GM10266 (cell line): ENCODE results near the gene TNXB.

ENCODE experiments used
- DNase-seq: peaks from one replicate; pipeline ENCODE4 v3.0.0; 2012; ENCODE audit errors: extremely low spot score
- TF ChIP-seq, protein P1 (sequence below): IDR thresholded peaks from 2 replicates; pipeline ENCODE4 v1.5.1; 2012; ENCODE audit warnings: mild to moderate bottlenecking, low read depth; ENCODE audit not compliant: control insufficient read depth, insufficient read depth; ENCODE audit errors: missing control alignments

The TNXB gene

DNA sequence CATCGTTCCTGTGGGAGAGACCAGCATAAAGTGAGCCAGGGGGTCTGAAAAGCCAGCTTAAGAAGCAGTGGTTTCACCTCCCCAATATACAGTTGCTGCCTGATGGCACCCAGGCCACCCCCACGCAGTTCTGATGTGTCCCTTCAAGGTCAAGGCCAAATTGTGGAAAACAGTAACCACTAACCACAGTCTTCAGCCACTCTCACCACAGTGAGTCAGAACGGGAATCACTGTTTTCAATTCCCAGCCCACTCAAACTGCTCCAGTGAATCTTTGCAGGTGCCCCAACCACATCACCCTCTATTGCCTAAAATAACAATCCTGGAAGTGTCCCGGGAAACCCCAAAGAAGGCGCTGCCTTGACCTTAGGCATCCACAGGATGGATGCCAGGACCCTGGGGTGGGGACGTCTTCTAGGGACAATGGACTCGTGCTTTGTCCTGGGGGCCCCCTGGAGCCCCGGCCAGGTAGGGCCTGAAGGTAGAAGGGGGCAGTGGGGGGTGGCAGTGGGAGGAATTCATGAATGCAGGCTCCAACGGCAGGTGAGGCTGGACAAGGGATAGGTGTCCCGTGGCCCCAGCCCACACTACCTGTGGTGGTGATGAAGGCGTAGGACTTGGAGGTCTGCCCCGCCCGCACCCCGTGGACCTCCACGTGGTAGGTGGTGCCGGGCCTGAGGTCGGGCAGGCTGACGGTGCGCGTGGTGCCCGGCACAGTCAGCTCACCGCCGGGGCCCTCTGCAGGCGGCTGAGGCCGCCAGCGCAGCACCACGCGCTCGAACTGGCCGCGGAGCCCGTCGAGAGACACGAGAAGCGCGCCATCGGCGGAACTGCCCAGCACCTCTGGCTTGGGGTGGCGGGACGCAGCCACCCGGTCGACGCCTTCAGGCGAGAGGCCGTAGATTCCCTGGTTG lies 22.2 kb downstream of the TNXB start:
- TF ChIP-seq, protein P1, sequence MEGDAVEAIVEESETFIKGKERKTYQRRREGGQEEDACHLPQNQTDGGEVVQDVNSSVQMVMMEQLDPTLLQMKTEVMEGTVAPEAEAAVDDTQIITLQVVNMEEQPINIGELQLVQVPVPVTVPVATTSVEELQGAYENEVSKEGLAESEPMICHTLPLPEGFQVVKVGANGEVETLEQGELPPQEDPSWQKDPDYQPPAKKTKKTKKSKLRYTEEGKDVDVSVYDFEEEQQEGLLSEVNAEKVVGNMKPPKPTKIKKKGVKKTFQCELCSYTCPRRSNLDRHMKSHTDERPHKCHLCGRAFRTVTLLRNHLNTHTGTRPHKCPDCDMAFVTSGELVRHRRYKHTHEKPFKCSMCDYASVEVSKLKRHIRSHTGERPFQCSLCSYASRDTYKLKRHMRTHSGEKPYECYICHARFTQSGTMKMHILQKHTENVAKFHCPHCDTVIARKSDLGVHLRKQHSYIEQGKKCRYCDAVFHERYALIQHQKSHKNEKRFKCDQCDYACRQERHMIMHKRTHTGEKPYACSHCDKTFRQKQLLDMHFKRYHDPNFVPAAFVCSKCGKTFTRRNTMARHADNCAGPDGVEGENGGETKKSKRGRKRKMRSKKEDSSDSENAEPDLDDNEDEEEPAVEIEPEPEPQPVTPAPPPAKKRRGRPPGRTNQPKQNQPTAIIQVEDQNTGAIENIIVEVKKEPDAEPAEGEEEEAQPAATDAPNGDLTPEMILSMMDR = peak; percentile 22
- DNase-seq = peak; percentile 79

DNA sequence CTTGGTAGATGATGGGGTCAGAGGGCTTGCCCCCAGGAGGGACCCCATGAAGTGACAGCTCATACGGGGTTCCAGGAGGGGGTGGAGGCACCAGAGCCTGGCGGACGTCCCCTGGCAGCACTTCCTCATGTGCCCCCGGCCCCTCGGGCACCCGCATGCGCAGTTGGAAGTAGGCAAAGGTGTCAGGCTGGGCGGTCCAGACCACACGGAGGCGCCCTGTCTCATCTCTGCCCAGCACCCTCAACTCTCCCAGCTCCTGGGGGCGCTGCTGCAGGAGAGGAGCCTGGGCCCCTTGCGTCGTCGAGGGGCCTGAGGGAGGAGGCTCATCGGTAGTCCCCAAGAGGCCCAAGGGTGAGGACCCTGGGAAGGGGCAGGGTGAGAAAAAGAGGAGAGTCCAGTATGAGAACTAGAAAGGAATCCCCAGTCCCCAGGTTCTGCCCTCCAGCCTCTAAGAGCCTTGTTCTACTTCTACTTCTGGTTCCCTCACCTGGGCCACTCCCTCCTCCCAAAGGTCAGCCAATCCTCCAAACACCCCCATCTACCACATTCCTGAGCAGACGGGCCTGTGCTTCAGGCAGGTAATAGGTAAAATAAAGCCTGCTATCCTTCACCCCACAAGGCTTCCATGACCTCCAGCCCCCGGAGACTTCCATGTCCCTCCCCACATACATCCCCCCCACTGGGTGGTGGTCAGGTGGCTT lies 23.2 kb downstream of the TNXB start:
- no peak for DNase-seq
- TF ChIP-seq, protein P1 = no peak

DNA sequence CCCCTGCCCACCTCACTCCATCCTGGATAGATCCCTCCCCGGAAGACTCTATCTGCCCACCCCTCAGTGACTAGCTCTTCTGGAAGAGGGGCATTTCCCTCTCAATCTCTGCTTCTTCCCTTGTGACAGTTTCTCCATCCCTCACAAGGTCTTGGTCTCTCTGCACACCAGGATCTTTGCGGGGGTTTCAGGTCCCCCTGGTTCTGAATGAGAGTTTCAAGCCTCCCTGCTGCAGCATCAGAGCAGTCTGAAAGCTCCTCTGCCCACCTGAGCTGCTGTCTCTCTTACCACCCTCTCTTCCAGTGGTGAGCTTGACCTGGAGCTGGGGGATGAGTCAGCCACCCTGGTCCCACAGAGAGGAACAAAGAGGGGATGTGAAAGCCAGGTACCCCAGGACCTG lies 24.4 kb downstream of the TNXB start:
- TF ChIP-seq, protein P1 = no peak
- DNase-seq = no peak

DNA sequence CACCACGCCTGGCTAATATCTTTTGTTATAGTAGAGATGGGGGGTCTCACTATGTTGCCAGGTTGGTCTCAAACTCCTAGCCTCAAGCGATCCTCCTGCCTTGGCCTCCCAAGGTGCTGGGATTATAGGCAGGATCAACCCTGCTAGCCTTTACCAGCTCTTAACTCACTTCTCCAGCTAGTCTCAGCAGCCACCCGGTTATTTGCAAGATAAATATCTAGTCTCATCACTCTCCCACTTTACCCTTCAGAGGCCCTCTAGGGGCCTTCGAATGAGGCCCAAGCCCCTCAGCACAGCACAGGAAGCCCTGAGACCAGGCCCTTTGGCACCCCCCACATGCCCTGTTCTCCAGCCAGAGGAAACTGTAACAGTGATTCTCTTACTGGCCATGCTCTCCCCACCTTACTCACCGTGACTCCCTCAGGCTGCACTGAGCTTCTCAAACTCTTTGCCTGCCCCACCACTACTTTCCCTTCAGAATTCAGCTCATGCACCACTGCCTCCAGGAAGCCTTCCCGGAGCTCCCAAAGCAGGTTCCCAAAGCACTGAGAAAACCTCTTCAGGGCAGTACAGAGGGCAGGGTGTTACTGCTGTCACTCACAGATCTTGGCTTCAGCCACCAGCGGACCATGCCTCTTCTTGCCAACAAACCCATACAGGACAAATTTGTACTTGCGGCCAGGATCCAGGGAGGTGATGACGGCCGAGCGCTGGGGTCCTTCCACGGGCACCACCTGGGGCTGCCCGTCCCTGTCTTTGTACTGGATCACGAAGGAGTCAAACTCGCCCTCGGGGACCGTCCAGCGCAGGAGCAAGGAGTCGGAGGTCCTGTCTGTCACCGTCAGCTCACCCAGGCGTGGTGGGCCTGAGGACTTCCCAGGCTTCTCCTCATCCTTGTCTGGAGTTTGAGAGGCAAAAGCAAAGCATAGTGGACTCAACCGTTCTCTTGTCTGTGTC lies 25.0 kb downstream of the TNXB start:
- TF ChIP-seq, protein P1 = no peak
- DNase-seq = no peak

DNA sequence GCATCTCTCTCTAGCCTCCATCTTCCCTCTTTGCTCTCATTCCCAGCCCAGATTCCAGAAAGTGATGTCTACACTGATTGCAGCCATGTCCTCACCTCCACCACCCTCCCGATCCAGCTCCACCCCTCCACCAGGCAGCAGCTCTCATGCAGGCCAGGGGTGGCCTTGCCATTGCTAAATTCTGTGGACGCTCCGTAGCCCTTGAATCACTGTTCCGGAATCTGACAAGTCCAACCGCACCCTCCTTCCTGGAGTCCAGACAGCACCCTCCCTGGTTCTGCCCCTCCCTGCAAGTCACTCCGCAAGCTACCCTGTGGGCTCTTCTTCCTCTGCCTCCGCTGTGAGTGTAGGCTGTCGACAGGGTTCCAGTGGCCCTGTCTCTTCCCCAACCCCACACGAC lies 26.2 kb downstream of the TNXB start:
- no peak for DNase-seq
- TF ChIP-seq, protein P1 = no peak

DNA sequence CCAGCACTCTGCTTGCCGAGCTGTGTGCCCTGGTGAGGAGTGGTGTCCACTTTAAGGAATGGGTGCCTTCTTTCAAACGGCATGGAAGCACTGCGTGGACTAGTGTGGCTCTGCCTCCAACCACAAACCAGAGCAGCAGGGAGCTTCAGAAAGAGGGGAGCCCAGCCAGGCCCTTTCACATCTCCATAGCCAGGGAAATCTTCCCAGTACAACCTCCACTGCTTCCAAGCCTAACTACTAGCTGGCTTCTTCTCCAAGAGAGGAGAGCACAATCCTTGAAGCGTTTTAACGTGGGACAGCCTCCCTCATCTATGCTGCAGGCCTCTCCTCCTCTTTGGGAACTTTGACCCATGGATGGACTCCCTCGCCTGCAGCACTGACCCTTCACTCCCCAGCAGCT lies 26.7 kb downstream of the TNXB start:
- TF ChIP-seq, protein P1 = no peak
- DNase-seq = no peak
